ENCODE measurements around the gene B4GALNT2. TPM values are rescaled to one million over a fixed set of nuclear protein-coding genes. Genes with fewer than 3 reads are reported as not detected.
"Not testable (repeated sequence)": the region's sequence is repeated elsewhere in the genome, so short reads cannot be mapped to it uniquely, and the experiment has no call there.

Gene B4GALNT2
- under 1 TPM in 2 of 3 donors, not detected in 1; 0.05 TPM for total RNA-seq
- 0.09 TPM for total RNA-seq (2013)

- intact Hi-C loops (cut with micrococcal nuclease) = no loop called here
- TF ChIP-seq, protein P1, sequence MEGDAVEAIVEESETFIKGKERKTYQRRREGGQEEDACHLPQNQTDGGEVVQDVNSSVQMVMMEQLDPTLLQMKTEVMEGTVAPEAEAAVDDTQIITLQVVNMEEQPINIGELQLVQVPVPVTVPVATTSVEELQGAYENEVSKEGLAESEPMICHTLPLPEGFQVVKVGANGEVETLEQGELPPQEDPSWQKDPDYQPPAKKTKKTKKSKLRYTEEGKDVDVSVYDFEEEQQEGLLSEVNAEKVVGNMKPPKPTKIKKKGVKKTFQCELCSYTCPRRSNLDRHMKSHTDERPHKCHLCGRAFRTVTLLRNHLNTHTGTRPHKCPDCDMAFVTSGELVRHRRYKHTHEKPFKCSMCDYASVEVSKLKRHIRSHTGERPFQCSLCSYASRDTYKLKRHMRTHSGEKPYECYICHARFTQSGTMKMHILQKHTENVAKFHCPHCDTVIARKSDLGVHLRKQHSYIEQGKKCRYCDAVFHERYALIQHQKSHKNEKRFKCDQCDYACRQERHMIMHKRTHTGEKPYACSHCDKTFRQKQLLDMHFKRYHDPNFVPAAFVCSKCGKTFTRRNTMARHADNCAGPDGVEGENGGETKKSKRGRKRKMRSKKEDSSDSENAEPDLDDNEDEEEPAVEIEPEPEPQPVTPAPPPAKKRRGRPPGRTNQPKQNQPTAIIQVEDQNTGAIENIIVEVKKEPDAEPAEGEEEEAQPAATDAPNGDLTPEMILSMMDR (IDR thresholded peaks at IDR 0.05) = no peak
- Mint-ChIP-seq H3K36me3 (peaks cover 6% of the 10 kb centered on the region), H3K4me3 (peak within 1 kb of the TSS; percentile 28), H3K27ac (no peak within 1 kb of the TSS), H3K4me1 (peaks cover 0 to 10% of the 10 kb centered on the region in 2 donors), H3K9me3 (no peaks in the 10 kb centered on the region), H3K27me3 (ENCODE audit: low read depth in 2 of 2) (peaks cover 52% of the 10 kb centered on the region in 2 donors)
- peak in 1 of 2 donors; percentile 28 for DNase-seq
- ATAC-seq = peak in 1 of 3 donors; percentile 32
- H3K36me3 ChIP-seq (ENCODE audit: control insufficient read depth, insufficient read depth, low read length) = no peaks in the 10 kb centered on the region
- no peak within 1 kb of the TSS for H3K27ac ChIP-seq (ENCODE audit: low read length)
- WGBS (ENCODE audit: insufficient coverage) = 7% methylated on average over 65 of the region's 65 CpGs
- H3K9me3 ChIP-seq (ENCODE audit: control insufficient read depth, insufficient read depth, low read length) = no peaks in the 10 kb centered on the region
- H3K27me3 ChIP-seq (ENCODE audit: control insufficient read depth, insufficient read depth, low read length) = peaks cover 25% of the 10 kb centered on the region
- peaks cover 10% of the 10 kb centered on the region for H3K4me1 ChIP-seq (ENCODE audit: control insufficient read depth, insufficient read depth, low read length)
- no peak within 1 kb of the TSS for H3K4me3 ChIP-seq (ENCODE audit: low read length)
Measured at GRCh38 chr17:49132699-49133364, at the start of gene B4GALNT2. Gene B4GALNT2 (plus strand): TSS chr17:49132769. CDS start chr17:49132793, 24 bp downstream.

- intact Hi-C loops (cut with micrococcal nuclease); DNase-seq; H3K36me3 Mint-ChIP-seq; H3K4me3 Mint-ChIP-seq; H3K9me3 Mint-ChIP-seq; H3K27me3 ChIP-seq (ENCODE audit: control insufficient read depth, insufficient read depth, low read length); H3K9me3 ChIP-seq (ENCODE audit: control insufficient read depth, insufficient read depth, low read length); ATAC-seq; H3K27me3 Mint-ChIP-seq (ENCODE audit: low read depth in 2 of 2); H3K4me3 ChIP-seq (ENCODE audit: low read length); H3K27ac ChIP-seq (ENCODE audit: low read length); H3K36me3 ChIP-seq (ENCODE audit: control insufficient read depth, insufficient read depth, low read length): not testable (repeated sequence)
- H3K4me1 ChIP-seq (ENCODE audit: control insufficient read depth, insufficient read depth, low read length) = peaks cover 29% of the 10 kb centered on the region
- H3K4me1 Mint-ChIP-seq = peaks cover 20% of the 10 kb centered on the region in 2 donors
- WGBS (ENCODE audit: insufficient coverage) = 80% methylated on average over 2 of the region's 2 CpGs
- peak overlapping the region in 1 of 2 donors; percentile 45 for H3K27ac Mint-ChIP-seq
Measured at GRCh38 chr17:49085046-49085445, 47.5 kb upstream of the B4GALNT2 start.

- H3K27me3 Mint-ChIP-seq (ENCODE audit: low read depth in 2 of 2) = peaks cover 6 to 8% of the 10 kb centered on the region in 2 donors
- Histone ChIP-seq H3K36me3 (ENCODE audit: control insufficient read depth, insufficient read depth, low read length) (no peaks in the 10 kb centered on the region), H3K27me3 (ENCODE audit: control insufficient read depth, insufficient read depth, low read length) (no peaks in the 10 kb centered on the region), H3K4me3 (ENCODE audit: low read length) (no peak overlapping the region), H3K4me1 (ENCODE audit: control insufficient read depth, insufficient read depth, low read length) (peaks cover 29% of the 10 kb centered on the region), H3K9me3 (ENCODE audit: control insufficient read depth, insufficient read depth, low read length) (no peaks in the 10 kb centered on the region), H3K27ac (ENCODE audit: low read length) (no peak overlapping the region)
- TF ChIP-seq, protein P1 (IDR thresholded peaks at IDR 0.05) = no peak
- no peak for ATAC-seq
- intact Hi-C loops (cut with micrococcal nuclease) = no loop called here
- no peaks in the 10 kb centered on the region for H3K36me3 Mint-ChIP-seq
- H3K4me1 Mint-ChIP-seq = peaks cover 20% of the 10 kb centered on the region in 2 donors
- H3K4me3 Mint-ChIP-seq = no peak overlapping the region
- 94% methylated on average over 5 of the region's 5 CpGs for WGBS (ENCODE audit: insufficient coverage)
- DNase-seq = no peak
- H3K27ac Mint-ChIP-seq = peak overlapping the region; percentile 45 to 82
- no peaks in the 10 kb centered on the region for H3K9me3 Mint-ChIP-seq
Measured at GRCh38 chr17:49085565-49086315, 46.8 kb upstream of the B4GALNT2 start.

DNA sequence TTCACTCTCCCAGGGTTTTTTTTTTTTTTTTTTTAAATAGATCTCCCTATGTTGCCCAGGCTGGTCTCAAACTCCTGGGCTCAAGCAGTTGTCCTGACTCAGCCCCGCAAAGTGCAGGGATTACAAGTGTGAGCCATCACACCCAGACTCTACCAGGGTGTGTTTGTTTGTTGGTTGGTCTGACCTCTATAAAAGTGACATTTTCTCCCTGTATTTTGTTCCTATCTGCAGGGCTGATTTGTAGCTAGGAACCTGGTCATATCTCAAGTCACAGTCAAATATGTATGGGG is 46.3 kb upstream of the B4GALNT2 start:
- H3K27ac ChIP-seq (ENCODE audit: low read length) = no peak overlapping the region
- intact Hi-C loops (cut with micrococcal nuclease) = no loop called here
- peak in 1 of 3 donors; percentile 23 for ATAC-seq
- H3K27ac Mint-ChIP-seq = peak overlapping the region; percentile 45 to 82
- no CpG with 5 or more reads among the region's 1 CpG for WGBS (ENCODE audit: insufficient coverage)
- H3K27me3 Mint-ChIP-seq (ENCODE audit: low read depth in 2 of 2) = peaks cover 2 to 5% of the 10 kb centered on the region in 2 donors
- H3K4me3 Mint-ChIP-seq = no peak overlapping the region
- no peak overlapping the region for H3K4me3 ChIP-seq (ENCODE audit: low read length)
- no peak for DNase-seq
- TF ChIP-seq, protein P1 (IDR thresholded peaks at IDR 0.05) = no peak
- no peaks in the 10 kb centered on the region for H3K36me3 ChIP-seq (ENCODE audit: control insufficient read depth, insufficient read depth, low read length)
- H3K9me3 ChIP-seq (ENCODE audit: control insufficient read depth, insufficient read depth, low read length) = no peaks in the 10 kb centered on the region
- H3K4me1 Mint-ChIP-seq = peaks cover 20% of the 10 kb centered on the region in 2 donors
- peaks cover 29% of the 10 kb centered on the region for H3K4me1 ChIP-seq (ENCODE audit: control insufficient read depth, insufficient read depth, low read length)
- H3K36me3 Mint-ChIP-seq = no peaks in the 10 kb centered on the region
- H3K9me3 Mint-ChIP-seq = no peaks in the 10 kb centered on the region
- no peaks in the 10 kb centered on the region for H3K27me3 ChIP-seq (ENCODE audit: control insufficient read depth, insufficient read depth, low read length)

All from natural killer cell (primary cell).